Kidney tubule cell (primary cell): Measurements from ENCODE around the gene UGT1A5.

Source experiments
- DNase-seq: peaks from one replicate; pipeline ENCODE4 v3.0.0-alpha.2; 2018; ENCODE audit warnings: low spot score

UGT1A5 gene

DNA sequence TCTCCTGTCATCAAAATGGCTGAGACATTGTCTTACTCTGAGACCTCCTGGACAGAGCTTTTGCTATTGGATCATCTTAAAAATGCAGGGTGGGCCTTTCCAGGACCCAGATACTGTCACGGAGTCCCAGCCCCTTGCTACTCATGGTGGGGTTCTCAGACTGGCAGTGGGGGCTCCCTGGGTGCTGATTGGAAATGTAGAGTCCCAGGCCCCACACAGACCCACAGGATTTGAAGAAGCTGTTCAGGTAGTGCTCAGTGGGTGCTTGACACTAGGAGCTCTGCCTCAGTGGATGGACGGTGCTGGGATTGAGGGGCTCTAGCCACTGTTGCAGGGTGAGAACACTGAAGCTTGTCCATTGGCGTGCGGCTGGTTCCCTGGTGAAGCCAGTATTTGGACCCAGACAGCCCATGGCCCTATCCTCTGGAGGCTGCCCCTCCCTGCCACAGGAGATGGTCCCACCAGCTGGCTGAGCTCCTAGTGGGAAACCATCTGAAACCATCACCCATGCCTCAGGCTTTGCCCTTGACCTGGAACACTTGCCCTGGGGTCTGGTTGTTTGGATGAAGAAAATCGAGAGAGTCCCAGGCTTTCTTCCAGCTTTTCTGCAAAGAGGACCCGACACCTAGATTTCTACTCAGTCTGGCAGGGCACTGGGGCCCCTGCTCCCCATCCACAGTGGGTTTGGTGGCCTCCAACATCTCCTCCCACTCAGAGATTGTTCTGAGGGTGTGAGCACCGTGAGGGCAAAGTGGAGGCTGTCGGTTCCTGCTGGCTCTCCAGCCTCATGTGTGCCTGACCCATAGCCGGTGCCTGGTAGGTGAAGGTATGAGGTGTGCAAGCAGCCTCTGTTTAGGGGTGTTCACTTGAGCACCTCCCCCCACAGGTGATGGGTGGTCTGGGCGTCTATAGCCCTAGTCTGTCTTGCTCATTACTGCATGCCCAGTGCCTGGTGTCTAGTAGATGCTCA lies 95.5 kb downstream of the UGT1A5 start:
- no peak for DNase-seq

DNA sequence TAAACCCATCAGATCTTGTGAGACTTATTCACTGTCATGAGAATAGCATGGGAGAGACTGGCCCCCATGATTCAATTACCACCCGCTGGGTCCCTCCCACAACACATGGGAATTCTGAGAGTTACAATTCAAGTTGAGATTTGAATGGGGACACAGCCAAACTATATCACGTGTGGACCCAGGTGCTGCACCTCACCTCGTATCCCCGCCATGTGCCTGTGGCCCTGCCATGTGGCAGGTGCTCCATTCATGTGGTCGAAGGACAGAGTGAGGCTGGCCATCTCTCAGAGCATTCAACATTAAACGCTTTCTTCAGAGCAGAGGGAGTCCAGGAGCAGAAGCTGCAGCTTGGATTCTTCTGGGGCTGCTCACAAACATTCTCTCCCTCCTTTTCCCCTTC lies 97.7 kb downstream of the UGT1A5 start:
- DNase-seq: no peak

DNA sequence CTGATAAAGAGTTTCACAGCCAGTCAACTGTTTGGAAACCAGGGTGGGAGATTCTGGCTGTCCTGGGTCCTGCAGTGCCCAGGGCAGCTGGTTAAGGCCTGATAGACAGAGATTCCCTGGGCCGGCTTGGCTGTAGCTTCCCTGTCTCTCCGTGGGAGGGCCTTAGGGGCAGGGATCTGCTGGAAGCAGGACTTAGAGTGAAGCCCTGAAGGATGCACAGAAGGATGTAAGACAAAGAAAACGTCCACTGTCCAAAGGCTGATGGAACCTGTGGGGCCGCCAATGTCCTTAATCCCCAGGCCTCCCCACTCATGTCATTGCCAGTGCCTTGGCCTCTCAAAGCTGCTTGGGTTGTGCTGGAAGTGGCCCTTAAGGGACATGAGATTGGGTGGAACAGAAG lies 98.4 kb downstream of the UGT1A5 start:
- DNase-seq: no peak

DNA sequence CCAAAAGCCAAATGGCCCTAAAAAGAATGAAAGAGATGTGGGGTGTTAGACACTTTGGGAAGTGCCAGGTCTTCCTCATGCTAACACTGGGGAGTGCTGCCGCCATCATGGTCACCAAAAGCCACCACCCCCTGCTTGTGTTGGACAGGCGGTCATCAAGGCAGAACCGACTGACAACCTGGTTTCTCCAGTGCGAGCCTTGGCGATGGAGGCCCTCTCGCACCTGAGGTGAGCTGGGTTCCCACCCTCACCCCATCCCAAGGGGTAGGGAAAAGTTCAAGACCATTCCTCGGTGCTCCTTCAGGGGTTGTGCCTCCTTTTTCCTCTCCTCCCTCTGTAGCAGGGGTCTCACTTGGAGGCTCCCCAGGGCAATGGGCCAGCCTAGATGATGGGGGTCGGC lies 99.0 kb downstream of the UGT1A5 start:
- DNase-seq: no peak

DNA sequence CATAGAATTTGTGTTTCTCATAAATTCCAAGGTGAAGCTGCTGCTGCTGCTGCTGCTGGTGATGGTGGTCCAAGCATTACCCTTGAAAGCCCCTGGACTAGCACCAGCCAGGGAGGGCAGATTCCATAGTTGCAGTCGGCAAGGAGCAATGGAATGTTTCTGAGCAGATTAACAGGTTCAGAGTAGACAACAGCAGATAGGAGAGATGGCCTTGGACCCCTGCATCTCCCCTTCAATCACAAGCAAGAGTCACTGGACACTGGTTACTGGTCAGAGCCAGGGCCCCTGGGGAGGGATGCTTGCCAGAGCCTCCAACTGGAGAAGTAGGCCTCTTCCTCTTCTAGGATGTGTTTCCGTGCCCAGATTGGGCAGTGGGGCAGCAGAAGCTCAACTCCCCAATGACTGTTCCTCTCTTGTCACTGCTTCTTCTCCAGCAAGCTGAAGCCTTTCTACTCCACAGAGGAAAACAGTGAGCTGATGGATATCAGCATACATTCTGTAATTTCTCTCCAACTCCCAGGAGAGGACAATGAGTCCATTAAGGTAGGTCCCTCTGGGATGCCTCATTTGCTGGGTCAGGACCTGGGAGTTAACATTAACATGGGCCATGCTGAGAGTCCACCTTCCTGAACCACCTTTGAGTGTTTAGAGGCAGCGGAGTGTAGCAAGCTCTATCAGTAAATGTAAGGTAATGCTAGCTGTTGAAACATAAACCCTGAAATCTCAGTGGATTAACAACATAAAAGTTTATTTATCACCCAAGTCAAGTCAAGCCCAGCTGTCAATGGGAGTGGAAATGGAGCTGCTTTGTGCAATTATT lies 100.7 kb downstream of the UGT1A5 start:
- DNase-seq: no peak

DNA sequence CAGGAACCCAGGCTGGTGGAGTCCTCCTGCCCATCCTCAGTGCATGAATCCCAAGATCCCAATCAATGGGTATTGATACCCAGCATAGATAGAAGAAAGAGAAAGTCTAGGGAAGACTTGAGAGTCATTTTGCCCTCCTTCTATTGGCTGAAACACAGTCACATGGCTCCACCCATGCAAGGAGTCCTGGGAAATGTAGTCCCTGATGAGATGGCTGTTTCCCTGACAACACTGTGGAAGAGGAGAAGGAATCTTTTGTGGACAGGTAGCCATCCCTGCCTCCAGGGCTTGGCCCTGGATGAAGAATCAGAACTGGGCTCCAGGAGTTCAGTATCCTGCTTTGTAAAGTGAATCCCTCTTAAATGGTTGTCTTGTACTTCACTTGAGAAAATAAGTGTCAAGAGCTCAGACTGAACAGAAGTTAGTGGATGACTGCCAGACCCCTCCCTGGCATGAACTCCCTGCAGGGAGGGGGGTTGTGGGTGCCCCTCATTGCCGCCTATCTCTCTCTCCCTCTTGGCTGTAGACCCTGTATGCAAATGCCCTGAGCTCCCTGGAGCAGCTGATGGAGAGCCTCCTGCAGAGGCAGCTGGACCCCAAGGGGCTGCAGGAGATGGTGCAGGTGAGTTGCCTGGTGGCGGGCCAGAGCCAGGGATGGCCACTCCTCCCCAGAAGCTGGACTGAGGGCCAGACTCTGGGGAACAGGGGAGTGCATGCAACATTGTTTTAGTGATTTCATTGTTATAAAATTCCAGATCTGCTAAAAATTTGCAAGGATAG lies 101.5 kb downstream of the UGT1A5 start:
- no peak for DNase-seq

DNA sequence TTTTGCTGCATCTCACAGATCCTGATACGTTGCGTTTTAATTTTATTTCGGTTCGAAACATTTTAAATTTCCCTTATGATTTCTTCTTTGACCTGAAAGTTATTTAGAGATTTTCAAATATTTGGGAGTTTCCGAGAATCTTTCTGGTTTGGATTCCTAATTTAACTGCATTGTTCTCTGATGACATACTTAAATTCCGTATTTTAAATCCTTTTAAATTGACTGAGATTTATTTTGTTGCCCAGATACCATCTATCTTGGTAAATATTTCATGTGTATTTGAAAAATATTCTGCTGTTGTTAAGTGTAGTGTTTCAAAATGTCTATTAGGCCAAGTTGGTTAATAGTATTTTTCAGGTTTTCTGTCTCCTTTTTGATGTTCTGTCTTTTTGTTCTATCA lies 103.2 kb downstream of the UGT1A5 start:
- DNase-seq: no peak

DNA sequence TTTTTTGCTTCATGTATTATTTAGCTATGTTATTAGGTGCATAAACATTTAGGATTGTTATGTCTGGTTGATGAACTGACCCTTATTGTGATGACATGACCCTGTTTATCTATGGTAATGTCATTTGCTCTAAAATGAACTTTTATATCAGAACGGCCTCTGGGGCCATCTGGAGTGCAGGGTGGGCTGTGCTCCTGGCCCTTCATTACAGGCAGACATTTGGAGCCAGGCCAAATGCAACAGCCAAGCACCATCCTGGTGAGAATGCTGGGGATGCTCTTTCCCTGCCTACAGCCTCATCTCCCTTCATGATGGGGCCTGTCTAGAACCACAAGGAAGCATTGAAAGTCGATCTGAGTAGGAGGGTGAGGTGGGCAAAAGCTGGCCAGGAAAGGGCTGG lies 103.6 kb downstream of the UGT1A5 start:
- no peak for DNase-seq

DNA sequence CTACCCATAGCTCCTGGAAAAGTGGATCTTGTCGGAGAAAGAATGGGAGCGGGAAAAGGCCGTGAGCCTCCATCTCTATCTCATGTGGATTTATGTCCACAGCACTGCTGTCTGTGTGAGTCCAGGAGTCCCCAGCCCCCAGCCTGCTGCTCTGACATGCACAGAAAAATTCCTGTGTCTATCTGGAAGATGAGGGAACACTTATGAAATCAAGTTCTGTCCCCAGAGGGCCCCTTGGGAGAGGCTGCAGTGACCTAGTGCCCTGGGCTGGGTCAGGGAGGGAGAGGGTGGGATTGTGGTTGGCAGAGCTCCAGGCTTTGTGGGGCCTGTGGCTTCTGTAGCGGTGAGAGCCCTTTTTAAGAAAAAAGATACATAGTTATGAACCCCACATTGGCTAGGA lies 104.1 kb downstream of the UGT1A5 start:
- DNase-seq: no peak

DNA sequence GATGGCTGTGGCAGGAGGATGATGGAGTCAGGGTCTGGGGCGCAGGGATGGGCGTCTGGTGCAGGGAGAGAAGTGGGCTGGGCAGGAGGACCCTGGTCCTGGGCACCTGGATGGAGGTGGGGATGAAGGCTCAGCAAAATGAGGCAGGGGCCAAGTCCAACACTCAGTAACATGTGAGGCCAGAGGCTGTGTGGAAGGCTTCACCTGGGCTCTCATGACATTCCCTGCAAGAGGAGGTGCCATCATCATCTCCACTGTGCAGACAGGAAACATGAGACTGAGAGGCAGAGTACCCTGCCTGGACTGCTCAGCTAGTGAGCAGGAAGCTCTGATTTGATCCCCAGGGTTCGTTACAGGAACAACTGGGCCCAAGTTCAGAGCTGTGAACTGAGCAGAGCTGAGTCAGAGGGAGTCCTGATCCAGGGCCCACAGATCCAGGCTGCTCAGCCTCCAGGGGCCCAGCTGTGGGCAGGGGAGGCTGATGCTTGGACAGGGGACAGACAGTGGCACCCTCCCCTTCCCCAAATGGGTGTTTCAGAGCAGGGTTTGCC lies 104.7 kb downstream of the UGT1A5 start:
- no peak for DNase-seq

DNA sequence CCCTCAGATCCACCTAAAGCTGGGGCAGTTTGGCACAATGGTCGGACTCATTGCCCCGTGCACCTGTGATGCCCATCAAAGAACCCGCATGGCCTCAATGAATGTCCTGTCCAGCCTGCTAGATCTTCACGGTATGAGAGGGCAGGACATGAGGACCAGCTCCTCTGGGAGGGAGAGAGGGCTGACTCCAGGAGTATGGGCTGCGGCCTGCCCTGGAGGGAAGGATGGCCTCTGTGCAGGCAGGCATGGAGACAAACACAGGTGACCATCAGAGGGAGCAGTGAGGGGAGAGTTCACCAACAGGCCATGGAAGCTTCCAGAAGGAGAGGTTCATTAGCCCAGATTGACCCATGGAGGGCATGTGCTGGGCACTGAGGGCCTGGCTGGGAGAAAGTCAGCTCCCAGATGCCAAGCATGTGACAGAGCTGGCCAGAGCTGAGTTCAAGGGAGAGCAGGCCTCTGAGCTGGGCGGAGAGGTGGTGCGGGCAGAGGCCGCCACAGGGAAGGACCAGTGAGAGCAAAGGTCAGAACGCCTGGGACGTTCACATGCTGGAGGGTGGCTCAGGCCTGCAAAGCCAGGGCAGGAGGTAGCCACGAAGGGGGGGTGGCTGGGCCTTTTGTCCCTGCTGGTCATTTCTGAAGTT lies 105.4 kb downstream of the UGT1A5 start:
- DNase-seq: no peak

DNA sequence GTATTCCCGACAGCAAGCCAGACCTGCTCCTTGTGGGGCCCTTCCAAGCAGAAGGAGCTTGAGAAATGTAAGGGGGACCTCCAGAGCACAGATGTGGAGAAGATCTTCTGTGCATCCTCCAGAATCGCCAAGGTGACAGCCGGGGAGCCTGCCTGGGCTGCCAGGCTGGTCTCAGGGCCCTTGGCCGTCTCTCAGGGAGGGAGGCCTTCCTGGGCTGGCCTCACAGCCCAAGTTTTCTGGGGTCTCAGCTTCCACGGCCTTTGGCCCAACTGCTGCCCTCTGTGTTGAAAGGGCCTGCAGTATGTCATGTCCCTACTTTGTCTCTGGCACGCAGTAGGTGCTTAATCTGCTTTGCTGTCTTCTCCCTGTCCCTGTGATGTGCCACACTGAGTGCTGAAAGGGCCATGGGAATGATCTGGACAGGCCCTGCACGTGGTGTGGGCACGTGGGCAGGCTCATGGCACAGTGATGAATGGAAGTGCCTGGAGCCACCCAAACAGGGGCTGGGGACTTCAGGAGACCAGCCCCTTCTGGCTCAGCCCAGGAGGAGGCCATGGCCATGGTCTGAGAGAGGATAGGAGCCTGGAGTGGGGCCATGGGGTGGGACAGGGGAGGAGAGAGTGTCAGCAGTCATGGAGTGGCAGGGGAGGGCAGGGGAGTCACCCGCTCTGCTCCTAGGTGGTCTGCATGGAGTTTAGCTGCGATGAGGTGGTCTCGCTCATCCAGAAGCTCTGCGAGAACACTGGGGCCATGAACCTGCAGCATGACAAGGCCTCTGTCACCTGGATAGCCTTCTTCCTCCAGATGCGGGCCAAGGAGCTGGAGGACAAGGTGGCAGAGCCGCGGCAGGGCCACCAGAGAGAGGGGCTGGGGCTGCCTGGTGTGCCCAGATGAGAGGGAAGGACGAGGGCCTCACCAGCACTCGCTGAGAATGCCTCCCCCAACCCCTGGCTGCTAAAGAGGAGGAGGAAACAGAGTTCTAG lies 106.2 kb downstream of the UGT1A5 start:
- DNase-seq: no peak

DNA sequence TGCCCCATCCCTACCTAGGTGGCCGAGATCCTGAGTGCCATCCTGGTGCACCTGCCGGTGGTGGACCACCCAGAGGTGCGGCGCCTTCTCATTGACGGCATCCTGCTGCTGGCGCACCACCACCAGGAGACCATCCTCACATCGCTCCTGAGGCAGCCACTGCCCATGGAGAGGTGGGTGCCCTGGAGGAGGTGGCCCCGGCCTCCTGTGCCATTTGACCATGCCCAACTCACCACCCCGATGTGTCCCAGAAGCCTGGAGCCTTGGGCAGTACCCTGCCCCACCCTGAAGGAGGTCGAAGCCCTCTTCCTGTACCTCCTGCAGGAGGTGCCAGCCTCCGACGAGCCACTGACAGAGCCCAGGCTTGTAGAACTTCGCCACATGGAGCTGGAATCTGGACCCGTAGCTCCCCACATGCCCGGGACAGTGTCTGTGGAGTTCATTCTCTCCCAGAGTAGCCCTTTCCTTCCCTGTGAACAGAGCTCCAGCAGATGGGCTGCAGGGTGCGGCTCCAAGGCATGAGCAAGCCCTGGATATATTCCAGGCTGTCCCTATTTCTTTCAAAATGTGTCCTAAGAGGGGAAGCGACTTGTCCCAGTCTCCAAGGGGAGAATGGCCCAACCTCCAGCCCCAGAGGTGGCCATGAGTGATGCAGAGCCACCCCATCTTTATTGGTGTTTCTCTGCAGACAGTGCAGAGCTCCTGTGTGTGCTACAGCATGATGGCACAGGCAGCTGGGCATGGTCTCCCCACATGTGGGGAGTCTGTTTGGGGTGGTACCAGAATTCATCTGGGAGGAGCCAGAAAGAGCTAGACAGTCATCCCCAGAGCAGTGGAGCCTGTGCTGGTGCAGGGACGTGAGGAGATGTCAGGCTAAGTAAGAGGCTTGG lies 107.4 kb downstream of the UGT1A5 start:
- DNase-seq: no peak

DNA sequence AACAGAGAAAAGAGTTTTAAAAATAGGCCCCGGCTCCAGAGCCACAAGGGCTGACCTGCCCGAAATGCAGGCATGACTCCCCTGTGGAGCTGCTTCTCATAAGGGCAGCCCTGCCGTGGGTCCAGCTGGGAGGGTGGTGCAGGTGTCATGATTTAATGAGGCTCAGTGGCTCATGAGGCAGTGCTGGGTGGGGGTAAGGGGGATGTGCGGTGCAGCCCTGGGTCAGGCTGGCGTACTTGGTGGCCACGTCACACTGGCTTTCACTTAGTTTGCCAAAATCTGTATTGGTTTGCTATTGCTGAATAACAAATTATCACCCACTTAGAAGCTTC lies 108.0 kb downstream of the UGT1A5 start:
- no peak for DNase-seq

DNA sequence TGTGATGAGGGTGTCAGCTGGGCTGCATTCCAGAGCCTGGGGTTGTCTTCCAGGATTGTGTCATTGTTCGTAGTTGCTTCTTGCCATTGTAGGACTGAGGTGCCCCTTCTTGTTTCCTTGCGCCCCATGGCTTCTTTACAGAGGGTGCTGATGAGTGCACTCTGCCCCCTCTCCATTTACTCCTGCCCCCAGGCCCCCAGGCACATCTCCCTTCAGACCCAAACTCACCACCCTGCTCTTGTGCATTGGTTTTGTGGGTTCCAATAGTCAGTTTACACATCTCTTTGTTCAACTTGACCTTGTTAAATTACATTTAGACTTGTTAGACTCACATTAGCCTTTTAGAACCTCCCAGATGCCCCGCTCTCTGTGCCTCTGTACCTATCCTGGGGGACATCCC lies 108.5 kb downstream of the UGT1A5 start:
- no peak for DNase-seq

DNA sequence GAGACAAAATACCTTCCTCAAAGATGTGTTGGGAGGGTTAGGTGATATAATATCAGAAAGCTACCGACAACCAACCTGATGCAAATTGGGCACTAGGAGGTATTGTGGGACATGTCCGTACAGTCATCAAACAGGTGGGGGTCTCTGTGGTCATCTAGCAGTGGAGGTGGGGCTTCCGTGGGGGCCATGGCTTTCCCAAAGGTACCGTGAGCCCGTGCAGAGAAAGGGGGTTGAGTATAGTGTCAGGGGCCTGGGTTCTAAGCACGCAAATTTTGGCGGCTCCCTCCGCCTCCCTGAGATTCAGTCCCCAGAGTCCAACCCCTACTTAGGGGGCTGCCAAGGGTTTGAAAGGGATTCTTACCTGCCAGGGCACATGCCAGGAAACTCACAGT lies 109.0 kb downstream of the UGT1A5 start:
- DNase-seq: no peak

DNA sequence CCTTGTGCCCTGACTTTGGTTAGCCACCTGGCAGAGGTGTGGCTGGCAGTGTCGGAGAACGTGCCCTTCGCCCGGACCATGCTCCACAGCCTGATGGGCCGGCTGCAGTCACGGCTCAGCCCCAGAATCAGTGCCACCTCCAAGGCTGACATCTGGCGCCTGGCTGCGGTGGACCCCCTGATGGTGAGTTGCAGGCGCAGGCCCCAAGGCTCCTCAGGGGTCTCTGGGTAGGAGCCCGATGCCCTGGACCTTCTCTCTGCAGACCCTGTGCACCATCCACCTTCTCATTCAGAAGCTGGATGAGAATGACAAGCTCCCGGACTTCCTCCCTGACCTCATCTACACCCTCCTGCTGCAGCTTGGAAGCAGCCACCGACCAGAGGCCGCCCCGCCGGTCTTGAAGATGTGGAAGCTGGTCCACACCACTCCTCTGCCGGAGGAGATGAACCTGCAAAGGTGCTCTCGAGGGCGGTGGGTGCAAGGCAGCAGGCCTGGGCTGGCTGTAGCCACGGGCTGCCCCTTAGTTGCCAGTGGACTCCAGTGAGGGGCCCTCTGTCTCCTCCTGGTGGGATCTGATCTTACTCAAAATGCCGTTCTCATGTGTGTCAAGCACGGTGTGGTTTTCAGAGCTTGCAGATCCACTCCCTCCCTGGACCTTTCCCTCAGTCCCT lies 109.5 kb downstream of the UGT1A5 start:
- no peak for DNase-seq
